MCF 10A (cell line): ENCODE results near the gene FCAR. TPM values are rescaled to one million over a fixed set of nuclear protein-coding genes. Genes with fewer than 3 reads are reported as not detected.
"Not testable (repeated sequence)": the region's sequence is repeated elsewhere in the genome, so short reads cannot be mapped to it uniquely, and the experiment has no call there.

ENCODE experiments used
- BruUV-seq: library from RNA; stranded (reverse); fragments of 400-500 nt; replicated peaks from 2 replicates; lab custom pipeline; 2021; lab: Mats Ljungman, UMichigan
- CTCF ChIA-PET: fragments of 300-600 bp; sonication (Branson Sonifier 250); formaldehyde crosslinking; extraction: SDS; loops from one replicate; lab custom pipeline; 2021; ENCODE audit warnings: antibody characterized with exemption, inconsistent platforms; lab: Yijun Ruan, JAX
- POLR2A ChIA-PET: fragments of 300-600, 350-650 bp; sonication (Branson Sonifier 250); formaldehyde crosslinking; extraction: SDS; loops from one replicate; lab custom pipeline; 2020; ENCODE audit warnings: antibody characterized with exemption, inconsistent platforms; lab: Yijun Ruan, JAX
- DNase-seq: peaks from one replicate; pipeline ENCODE4 v3.0.0-alpha.2; 2018; ENCODE audit not compliant: unreplicated experiment
- H3K27ac Mint-ChIP-seq: one replicate; pipeline ENCODE4 v1.8.0; 2022; ENCODE audit warnings: mild to moderate bottlenecking, low read depth, mixed read lengths; ENCODE audit not compliant: unreplicated experiment
- H3K27me3 Mint-ChIP-seq: one replicate; pipeline ENCODE4 v1.8.0; 2022; ENCODE audit warnings: mixed read lengths; ENCODE audit not compliant: insufficient read depth, unreplicated experiment
- H3K36me3 Mint-ChIP-seq: one replicate; pipeline ENCODE4 v1.8.0; 2022; ENCODE audit warnings: mild to moderate bottlenecking, moderate library complexity, mixed read lengths; ENCODE audit not compliant: insufficient read depth, unreplicated experiment
- H3K4me1 Mint-ChIP-seq: one replicate; pipeline ENCODE4 v1.8.0; 2022; ENCODE audit warnings: mixed read lengths; ENCODE audit not compliant: insufficient read depth, unreplicated experiment
- H3K4me3 Mint-ChIP-seq: one replicate; pipeline ENCODE4 v1.8.0; 2022; ENCODE audit warnings: mild to moderate bottlenecking, moderate library complexity, mixed read lengths; ENCODE audit not compliant: unreplicated experiment
- H3K9me3 Mint-ChIP-seq: one replicate; pipeline ENCODE4 v1.8.0; 2022; ENCODE audit warnings: mixed read lengths; ENCODE audit not compliant: unreplicated experiment
- CTCF ChIP-seq: fragments of 200-600 bp; IDR thresholded peaks from one replicate; pipeline ENCODE4 v1.8.0; 2022; ENCODE audit warnings: antibody characterized with exemption, mild to moderate bottlenecking; ENCODE audit not compliant: unreplicated experiment
- intact Hi-C: fragments of 100-400 bp; cut with micrococcal nuclease; formaldehyde crosslinking; loops from 2 replicates; pipeline ENCODE4 v1.14.1; 2022
- total RNA-seq: library from RNA; stranded (reverse); gene quantifications from 2 replicates; pipeline ENCODE4 v1.2.3, GENCODE V29; 2022

Gene FCAR
- total RNA-seq, 1 experiment from 2014 or later: not detected

GRCh38 chr19:54918499-54918898 is 44.5 kb downstream of the FCAR start:
- intact Hi-C loops: no loop called here

GRCh38 chr19:54919646-54920563 is 45.9 kb downstream of the FCAR start:
- peak; percentile 9 for DNase-seq
- H3K27ac Mint-ChIP-seq, BruUV-seq, H3K4me1 Mint-ChIP-seq, H3K36me3 Mint-ChIP-seq, intact Hi-C loops, POLR2A ChIA-PET, H3K4me3 Mint-ChIP-seq, H3K27me3 Mint-ChIP-seq: not testable (repeated sequence)
- CTCF ChIA-PET: interaction anchor here (0.6 to 5.5 kb wide), 7 partner anchors 12 to 302 kb away, joined by 3 to 73 read pairs (median 4); partner anchors contain the start of gene GP6
- peaks cover 21% of the 10 kb centered on the region for H3K9me3 Mint-ChIP-seq

More at GRCh38 chr19:54918499-54918898, 44.5 kb downstream of the FCAR start:
- no TSS peak for BruUV-seq
- POLR2A ChIA-PET: no interaction called here
- Mint-ChIP-seq H3K9me3 (peaks cover 21% of the 10 kb centered on the region), H3K4me3 (no peak overlapping the region), H3K4me1 (no peaks in the 10 kb centered on the region), H3K36me3 (no peaks in the 10 kb centered on the region), H3K27me3 (no peaks in the 10 kb centered on the region), H3K27ac (no peak overlapping the region)
- DNase-seq: no peak
- CTCF ChIA-PET: interaction anchor here (0.6 to 5.5 kb wide), 5 partner anchors 12 to 265 kb away, joined by 3 to 73 read pairs (median 3); no protein-coding TSS in a partner anchor
- no peak for TF ChIP-seq CTCF

GRCh38 chr19:54921082-54921481 is 47.0 kb downstream of the FCAR start:
- no peaks in the 10 kb centered on the region for H3K27me3 Mint-ChIP-seq
- intact Hi-C loops: no loop called here

GRCh38 chr19:54923276-54923675 is 49.2 kb downstream of the FCAR start:
- intact Hi-C loops: no loop called here
- H3K27ac Mint-ChIP-seq: no peak overlapping the region
- H3K9me3 Mint-ChIP-seq: peaks cover 22% of the 10 kb centered on the region
- ChIA-PET POLR2A (interaction anchor here (0.7 kb wide), 1 partner anchor 14 kb away, joined by 3 read pairs; no protein-coding TSS in a partner anchor), CTCF (interaction anchor here (1.3 to 1.9 kb wide), 2 partner anchors 249 to 443 kb away, joined by 5 to 9 read pairs; no protein-coding TSS in a partner anchor)
- peaks cover 7% of the 10 kb centered on the region for H3K36me3 Mint-ChIP-seq
- no peaks in the 10 kb centered on the region for H3K4me1 Mint-ChIP-seq
- DNase-seq: no peak
- TF ChIP-seq CTCF: no peak
- H3K27me3 Mint-ChIP-seq: no peaks in the 10 kb centered on the region
- H3K4me3 Mint-ChIP-seq: no peak overlapping the region
- no TSS peak for BruUV-seq

More at GRCh38 chr19:54921082-54921481, 47.0 kb downstream of the FCAR start:
- peaks cover 28% of the 10 kb centered on the region for H3K9me3 Mint-ChIP-seq
- no peak for DNase-seq
- no peak for TF ChIP-seq CTCF
- ChIA-PET CTCF (interaction anchor here (0.6 to 5.5 kb wide), 3 partner anchors 36 to 267 kb away, joined by 3 to 73 read pairs (median 6); no protein-coding TSS in a partner anchor), POLR2A (no interaction called here)
- no TSS peak for BruUV-seq
- H3K27ac Mint-ChIP-seq: no peak overlapping the region
- H3K4me3 Mint-ChIP-seq: no peak overlapping the region
- no peaks in the 10 kb centered on the region for H3K4me1 Mint-ChIP-seq
- H3K36me3 Mint-ChIP-seq: peaks cover 7% of the 10 kb centered on the region
